Body of pancreas (tissue), 4 donors: ENCODE results near the gene TRIAP1. TPM values are rescaled to one million over a fixed set of nuclear protein-coding genes. Genes with fewer than 3 reads are reported as not detected.

Experiments used
- ATAC-seq: fragments of 150-250 bp; one replicate; pipeline ENCODE4 v1.9.1; 2016
- DNase-seq, 4 donors: peaks; one replicate each; pipeline ENCODE4 v3.0.0-alpha.2; 2019
- H3K27ac ChIP-seq, 4 donors: fragments of 200-600 bp; sonication (generic); 1 replicate in 3 of 4; 2 replicates in 1 of 4; pipeline versions ENCODE4 v1.5.1 to v1.6.1; 2016 to 2019; ENCODE audit warnings: mild to moderate bottlenecking in 1 of 4, mixed read lengths in 1 of 4, moderate library complexity in 1 of 4
- H3K27me3 ChIP-seq, 2 donors: fragments of 200-600 bp; sonication (generic); one replicate each; pipeline ENCODE4 v1.6.0; 2016; ENCODE audit warnings: mild to moderate bottlenecking in 1 of 2
- H3K36me3 ChIP-seq, 2 donors: fragments of 200-600 bp; sonication (generic); replicated peaks in 1 of 2; 2 replicates each; pipeline ENCODE4 v1.5.1; 2016; ENCODE audit warnings: low read depth in 2 of 2; ENCODE audit not compliant: insufficient read depth in 1 of 2
- H3K4me1 ChIP-seq: fragments of 200-600 bp; sonication (generic); one replicate; pipeline ENCODE4 v1.6.0; 2016
- H3K4me3 ChIP-seq, 2 donors: fragments of 200-600 bp; sonication (generic); 1 replicate in 1 of 2; 2 replicates in 1 of 2; pipeline ENCODE4 v1.5.1; 2016 to 2019
- H3K9me3 ChIP-seq, 3 donors: fragments of 200-600 bp; sonication (generic); 1 replicate in 2 of 3; 2 replicates in 1 of 3; pipeline ENCODE4 v1.5.1; 2016
- CTCF ChIP-seq, 7 experiments: fragments of 450-650 bp in 4 of 7; fragments of 200-600 bp in 3 of 7; sonication (generic) in 3 of 7; IDR thresholded peaks; one replicate each; pipeline ENCODE4 v1.5.1; 2016 to 2019; ENCODE audit warnings: antibody characterized with exemption in 7 of 7
- POLR2A ChIP-seq, 3 donors: fragments of 450-650 bp; IDR thresholded peaks; one replicate each; pipeline ENCODE4 v1.6.1; 2016; ENCODE audit warnings: antibody characterized with exemption in 3 of 3, mild to moderate bottlenecking in 2 of 3
- WGBS, 2 donors: methylation state at CpG; one replicate each; pipeline ENCODE4 v1.1.5; 2017; 5-methylcytosine and 5-hydroxymethylcytosine counted together
- intact Hi-C: fragments of 100-400 bp; cut with DNase I; formaldehyde crosslinking; loops from one replicate; pipeline ENCODE4 v1.15.1; 2023
- total RNA-seq, 2 donors: library from RNA; depleted of rRNA; stranded (reverse); fragments of >200 nt; gene quantifications; one replicate each; pipeline ENCODE4 v1.1.0, GENCODE V29; 2016

Gene TRIAP1
- total RNA-seq, 2 donors from 2014 or later: 2.3 to 11.2 TPM

DNA sequence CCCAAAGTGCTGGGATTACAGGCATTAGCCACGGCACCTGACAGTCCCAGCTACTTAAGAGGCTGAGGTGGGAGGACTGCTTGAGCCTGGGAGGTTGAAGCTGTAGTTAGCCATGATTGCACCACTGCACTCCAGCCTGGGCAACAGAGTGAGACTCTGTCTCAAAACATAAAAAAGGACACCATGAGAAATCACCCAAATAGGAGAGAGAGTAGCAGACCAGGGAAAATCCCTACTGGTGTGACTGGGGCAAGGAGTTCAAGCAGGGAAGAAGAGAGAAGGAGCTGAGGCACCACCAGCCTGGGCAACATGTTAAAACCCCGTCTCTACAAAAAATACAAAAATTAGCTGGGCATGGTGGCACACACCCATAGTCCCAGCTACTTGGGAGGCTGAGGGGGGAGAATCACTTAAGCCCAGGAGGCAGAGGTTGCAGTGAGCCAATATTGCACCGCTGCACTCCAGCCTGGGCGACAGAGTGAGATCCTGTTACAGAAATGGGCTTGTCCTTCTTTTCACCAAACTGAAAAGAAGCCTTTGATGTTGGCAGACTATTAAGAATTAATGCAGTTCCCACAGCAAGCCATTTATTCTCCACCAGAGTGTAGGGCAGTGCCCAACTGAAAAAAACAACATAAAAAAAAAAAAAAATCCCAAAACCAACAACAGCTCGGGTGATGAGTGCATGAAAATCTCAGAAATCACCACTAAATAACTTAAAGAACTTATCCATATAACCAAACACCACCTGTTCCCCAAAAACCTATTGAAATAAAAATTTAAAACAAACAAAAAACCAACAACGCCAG is 27.8 kb upstream of the TRIAP1 start:
- H3K27me3 ChIP-seq: no peaks in the 10 kb centered on the region
- TF ChIP-seq POLR2A (IDR thresholded peaks at IDR 0.05): no peak
- no peak for TF ChIP-seq CTCF (IDR thresholded peaks at IDR 0.05)
- DNase-seq: no peak
- no peaks in the 10 kb centered on the region for H3K9me3 ChIP-seq
- no peaks in the 10 kb centered on the region for H3K36me3 ChIP-seq
- WGBS, 2 donors: 73 to 74% methylated on average over 6 of the region's 6 CpGs
- H3K4me3 ChIP-seq: no peak overlapping the region
- ATAC-seq: no peak
- peak overlapping the region in 1 of 4 donors; percentile 63 for H3K27ac ChIP-seq
- intact Hi-C loops: no loop called here
- peaks cover 7% of the 10 kb centered on the region for H3K4me1 ChIP-seq

GRCh38 chr12:120472521-120472920 is 26.3 kb upstream of the TRIAP1 start:
- TF ChIP-seq POLR2A (IDR thresholded peaks at IDR 0.05) (no peak), CTCF (IDR thresholded peaks at IDR 0.05) (no peak)
- intact Hi-C loops: no loop called here
- DNase-seq (no peak), ATAC-seq (no peak)
- Histone ChIP-seq H3K4me3 (no peak overlapping the region), H3K4me1 (peaks cover 16% of the 10 kb centered on the region), H3K9me3 (no peaks in the 10 kb centered on the region), H3K27me3 (no peaks in the 10 kb centered on the region), H3K36me3 (no peaks in the 10 kb centered on the region), H3K27ac (no peak overlapping the region)

DNA sequence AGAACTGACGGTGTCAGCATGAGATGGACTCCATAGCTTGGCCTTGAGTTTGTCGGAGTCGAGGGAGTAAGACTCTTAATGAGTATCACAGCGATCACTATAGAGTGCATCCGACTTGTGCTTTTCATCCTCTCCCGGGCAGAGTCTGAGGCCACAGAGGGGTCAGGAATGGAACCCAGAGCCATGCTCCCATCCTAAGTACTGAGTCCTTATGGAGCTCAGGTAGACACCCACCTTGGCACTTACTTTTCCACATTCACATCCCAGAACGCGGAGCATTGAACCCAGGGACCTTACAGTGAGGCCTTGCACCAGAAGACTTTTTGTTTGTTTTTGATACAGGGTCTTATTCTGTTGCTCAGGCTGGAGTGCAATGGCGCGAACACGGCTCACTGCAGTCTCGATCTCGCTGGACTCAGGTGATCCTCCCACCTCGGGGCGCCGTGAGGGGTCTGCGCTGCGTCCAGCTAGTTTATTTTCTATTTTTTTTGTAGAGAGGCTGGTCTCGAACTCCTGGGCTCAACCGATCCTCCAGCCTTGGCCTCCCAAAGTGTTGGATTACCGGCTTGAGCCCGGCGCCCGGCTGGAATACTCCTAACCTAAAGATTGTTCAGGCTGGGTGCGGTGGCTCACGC is 24.1 kb upstream of the TRIAP1 start:
- ATAC-seq (peak; percentile 2), DNase-seq (no peak)
- no peaks in the 10 kb centered on the region for H3K9me3 ChIP-seq
- WGBS, 2 donors: 64 to 76% methylated on average over 21 to 26 of the region's 26 CpGs
- peak overlapping the region; percentile 27 to 53 for H3K4me3 ChIP-seq
- no peak for TF ChIP-seq POLR2A (IDR thresholded peaks at IDR 0.05)
- TF ChIP-seq CTCF (IDR thresholded peaks at IDR 0.05): no peak
- H3K27ac ChIP-seq: peak overlapping the region; percentile 81 to 95 (median 88)
- H3K27me3 ChIP-seq: no peaks in the 10 kb centered on the region
- no peaks in the 10 kb centered on the region for H3K36me3 ChIP-seq
- peaks cover 37% of the 10 kb centered on the region for H3K4me1 ChIP-seq
- intact Hi-C loops: no loop called here

- 0% methylated on average over 65 of the region's 88 CpGs; no CpG with 5 or more reads in 1 of the 2 donors for WGBS, 2 donors
- Histone ChIP-seq H3K4me3 (peak within 1 kb of the TSS; percentile 90 to 93), H3K27me3 (no peaks in the 10 kb centered on the region), H3K4me1 (peaks cover 37% of the 10 kb centered on the region), H3K27ac (peak within 1 kb of the TSS; percentile 81 to 95 (median 88)), H3K36me3 (peaks cover 0 to 3% of the 10 kb centered on the region in 2 donors), H3K9me3 (no peaks in the 10 kb centered on the region)
- TF ChIP-seq POLR2A (IDR thresholded peaks at IDR 0.05): peak in 2 of 3 donors; percentile 66 to 68
- TF ChIP-seq CTCF (IDR thresholded peaks at IDR 0.05): peak; percentile 79 to 99 (median 93)
- intact Hi-C loops: no loop called here
- peak; percentile 93 for ATAC-seq
- peak; percentile 94 to 96 (median 95) for DNase-seq
Measured at GRCh38 chr12:120469450-120470149, 23.4 kb upstream of the TRIAP1 start, which contains the start of gene SRSF9. SRSF9 (minus strand) TSS chr12:120469748; CDS start chr12:120469609, 139 bp downstream.
